ENCODE data around the gene C3orf49. TPM values are rescaled to one million over a fixed set of nuclear protein-coding genes. Genes with fewer than 3 reads are reported as not detected.

C3orf49 gene
- total and polyA plus RNA-seq, 2 donors, result not detected

- Histone ChIP-seq H3K4me3 (ENCODE audit: low read depth, low read length) (no peak overlapping the region), H3K4me1 (ENCODE audit: insufficient read depth) (peaks cover 2% of the 10 kb centered on the region), H3K27ac (ENCODE audit: low read depth) (no peak overlapping the region), H3K36me3 (ENCODE audit: insufficient read depth) (no peaks in the 10 kb centered on the region)
- DNase-seq (ENCODE audit: extremely low spot score), result no peak
- 72% methylated on average over 3 of the region's 3 CpGs for WGBS
Observed at GRCh38 chr3:63877737-63878393, 58.8 kb downstream of the C3orf49 start.

DNA sequence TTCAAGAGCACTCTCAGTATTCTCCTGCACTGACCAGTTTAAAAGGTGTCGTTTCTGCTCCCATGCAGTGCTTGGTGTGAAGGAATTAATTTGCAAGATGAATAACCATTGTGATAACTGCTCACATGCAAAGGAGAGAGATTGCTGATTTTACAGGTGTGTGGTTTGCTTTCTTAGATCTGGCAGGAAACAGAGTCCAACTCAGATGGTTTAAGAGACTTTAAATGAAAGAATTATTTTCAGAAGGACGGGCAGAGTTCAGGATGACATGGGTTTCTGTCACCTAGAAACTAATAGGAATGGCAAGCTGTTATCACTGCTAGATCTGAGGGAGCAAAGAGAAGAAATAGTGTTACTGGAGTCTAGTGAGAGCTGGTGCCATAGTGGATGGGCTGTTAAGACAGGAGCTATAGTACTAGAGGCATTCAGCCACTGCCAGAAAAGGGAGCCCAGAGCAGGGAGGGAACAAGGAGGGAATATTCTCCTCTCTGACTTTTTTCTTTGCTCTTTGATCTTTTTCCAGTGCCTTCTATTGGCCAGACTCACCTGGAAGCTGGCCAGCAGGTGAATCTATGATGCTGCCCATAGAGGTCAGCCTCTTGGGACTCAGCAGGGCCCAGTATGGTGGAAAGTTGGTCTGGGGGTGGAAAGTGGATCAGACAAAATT is 59.4 kb downstream of the C3orf49 start:
- Histone ChIP-seq H3K36me3 (ENCODE audit: insufficient read depth) (no peaks in the 10 kb centered on the region), H3K27ac (ENCODE audit: low read depth) (no peak overlapping the region), H3K4me3 (ENCODE audit: low read depth, low read length) (no peak overlapping the region), H3K4me1 (ENCODE audit: insufficient read depth) (peaks cover 2% of the 10 kb centered on the region)
- DNase-seq (ENCODE audit: extremely low spot score), result no peak
- WGBS, result 79% methylated on average over 2 of the region's 2 CpGs

- no peaks in the 10 kb centered on the region for H3K4me1 ChIP-seq (ENCODE audit: insufficient read depth)
- WGBS, result 71% methylated on average over 5 of the region's 5 CpGs
- no peak for DNase-seq (ENCODE audit: extremely low spot score)
- no peak overlapping the region for H3K27ac ChIP-seq (ENCODE audit: low read depth)
- H3K4me3 ChIP-seq (ENCODE audit: low read depth, low read length), result no peak overlapping the region
- H3K36me3 ChIP-seq (ENCODE audit: insufficient read depth), result no peaks in the 10 kb centered on the region
Observed at GRCh38 chr3:63880653-63881052, 61.6 kb downstream of the C3orf49 start.

GRCh38 chr3:63886858-63887257 is 67.8 kb downstream of the C3orf49 start:
- H3K36me3 ChIP-seq (ENCODE audit: insufficient read depth), result no peaks in the 10 kb centered on the region
- H3K4me1 ChIP-seq (ENCODE audit: insufficient read depth), result no peaks in the 10 kb centered on the region
- H3K4me3 ChIP-seq (ENCODE audit: low read depth, low read length), result no peak overlapping the region
- H3K27ac ChIP-seq (ENCODE audit: low read depth), result no peak overlapping the region
- 48% methylated on average over 3 of the region's 3 CpGs for WGBS
- no peak for DNase-seq (ENCODE audit: extremely low spot score)

- H3K27ac ChIP-seq (ENCODE audit: low read depth), result no peak overlapping the region
- H3K4me1 ChIP-seq (ENCODE audit: insufficient read depth), result no peaks in the 10 kb centered on the region
- WGBS, result 96% methylated on average over 5 of the region's 5 CpGs
- no peaks in the 10 kb centered on the region for H3K36me3 ChIP-seq (ENCODE audit: insufficient read depth)
- DNase-seq (ENCODE audit: extremely low spot score), result no peak
- H3K4me3 ChIP-seq (ENCODE audit: low read depth, low read length), result no peak overlapping the region
Observed at GRCh38 chr3:63891518-63891917, 72.4 kb downstream of the C3orf49 start.

DNA sequence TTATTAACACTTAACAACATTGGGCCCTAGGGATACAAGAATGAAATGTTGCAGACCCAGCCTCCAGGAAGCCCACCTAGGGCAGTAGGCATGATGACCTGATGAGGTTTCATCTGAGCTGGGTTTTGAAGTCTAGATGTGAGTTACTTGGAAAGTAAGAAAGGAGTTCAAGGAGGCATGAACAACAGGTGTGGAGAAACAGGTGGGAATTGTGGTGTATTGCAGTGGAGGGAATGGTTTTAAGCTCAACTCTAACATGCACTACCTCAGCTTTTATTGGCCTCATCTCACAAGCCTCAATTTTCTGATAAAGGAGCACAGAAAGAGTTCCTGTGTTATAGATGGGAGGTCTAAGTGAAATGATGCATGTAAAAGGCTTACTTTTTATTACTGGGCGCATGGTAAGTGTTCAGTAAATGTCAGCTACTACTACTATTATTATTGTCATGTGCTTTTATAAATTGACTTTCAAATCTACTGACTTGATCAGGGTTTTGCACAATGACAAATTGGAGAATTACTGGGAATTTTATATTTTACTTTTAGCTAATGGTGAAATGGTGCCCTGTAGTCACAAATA is 73.8 kb downstream of the C3orf49 start:
- no peaks in the 10 kb centered on the region for H3K4me1 ChIP-seq (ENCODE audit: insufficient read depth)
- H3K4me3 ChIP-seq (ENCODE audit: low read depth, low read length), result no peak overlapping the region
- DNase-seq (ENCODE audit: extremely low spot score), result no peak
- no peak overlapping the region for H3K27ac ChIP-seq (ENCODE audit: low read depth)
- 93% methylated on average over 1 of the region's 1 CpG for WGBS
- no peaks in the 10 kb centered on the region for H3K36me3 ChIP-seq (ENCODE audit: insufficient read depth)

GRCh38 chr3:63895422-63896189 is 76.5 kb downstream of the C3orf49 start:
- H3K36me3 ChIP-seq (ENCODE audit: insufficient read depth), result no peaks in the 10 kb centered on the region
- H3K27ac ChIP-seq (ENCODE audit: low read depth), result no peak overlapping the region
- WGBS, result 73% methylated on average over 5 of the region's 5 CpGs
- no peaks in the 10 kb centered on the region for H3K4me1 ChIP-seq (ENCODE audit: insufficient read depth)
- no peak for DNase-seq (ENCODE audit: extremely low spot score)
- H3K4me3 ChIP-seq (ENCODE audit: low read depth, low read length), result no peak overlapping the region

DNA sequence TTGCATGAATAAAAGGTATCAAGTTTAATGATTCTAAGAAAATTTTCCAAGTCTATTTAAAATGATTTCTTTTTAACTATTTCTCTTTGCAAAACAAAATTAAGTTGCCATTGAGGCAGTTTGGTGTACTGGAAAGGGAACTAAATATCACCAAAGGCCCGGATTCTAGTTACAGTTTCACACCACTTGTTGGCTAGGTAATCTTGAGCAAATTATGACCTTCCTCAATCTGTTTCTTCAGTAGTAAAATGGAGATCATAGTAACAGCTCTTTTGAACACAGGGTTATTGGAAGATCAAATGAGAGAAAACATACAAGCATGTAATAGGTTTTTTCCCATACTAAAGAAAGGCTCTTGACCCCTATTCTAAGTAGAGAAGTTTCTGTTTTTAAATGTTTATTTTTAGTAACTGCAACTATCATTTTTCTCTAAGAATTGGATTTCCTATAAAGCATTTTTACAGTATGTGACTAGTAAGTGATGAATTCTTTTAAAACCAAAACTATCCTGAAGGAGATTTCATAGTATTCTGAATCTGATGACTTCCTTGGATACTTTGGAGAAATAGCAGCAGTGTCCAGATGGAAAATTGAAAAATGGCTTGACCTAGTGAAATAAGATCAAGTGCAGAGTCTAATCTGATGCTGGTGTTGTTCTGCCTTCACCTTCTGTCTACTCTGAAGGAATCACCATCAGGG is 77.4 kb downstream of the C3orf49 start:
- 77% methylated on average over 1 of the region's 1 CpG for WGBS
- Histone ChIP-seq H3K4me3 (ENCODE audit: low read depth, low read length) (no peak overlapping the region), H3K36me3 (ENCODE audit: insufficient read depth) (no peaks in the 10 kb centered on the region), H3K4me1 (ENCODE audit: insufficient read depth) (no peaks in the 10 kb centered on the region), H3K27ac (ENCODE audit: low read depth) (no peak overlapping the region)
- no peak for DNase-seq (ENCODE audit: extremely low spot score)

Other genes starting within 250 kb of the C3orf49 start
- gene SNTN, start 166.6 kb upstream of the C3orf49 start, total RNA-seq, result not detected
- gene SNTN, start 166.6 kb upstream of the C3orf49 start, polyA plus RNA-seq, result not detected
- gene THOC7, start 44.5 kb downstream of the C3orf49 start, total RNA-seq, result 51.2 TPM
- gene THOC7, start 44.5 kb downstream of the C3orf49 start, polyA plus RNA-seq, result 63.5 TPM
- 27.0 TPM for gene ATXN7, start 44.6 kb downstream of the C3orf49 start, total RNA-seq
- 6.2 TPM for gene ATXN7, start 44.6 kb downstream of the C3orf49 start, polyA plus RNA-seq
- not detected for gene SCAANT1, start 93.1 kb downstream of the C3orf49 start, total RNA-seq
- gene SCAANT1, start 93.1 kb downstream of the C3orf49 start, polyA plus RNA-seq, result not detected
- 60.9 TPM for gene PSMD6, start 204.2 kb downstream of the C3orf49 start, total RNA-seq
- gene PSMD6, start 204.2 kb downstream of the C3orf49 start, polyA plus RNA-seq, result 78.8 TPM

Measured in urinary bladder (tissue), 4 donors.